ENCODE measurements around the gene PIK3CD.

PIK3CD gene

DNA sequence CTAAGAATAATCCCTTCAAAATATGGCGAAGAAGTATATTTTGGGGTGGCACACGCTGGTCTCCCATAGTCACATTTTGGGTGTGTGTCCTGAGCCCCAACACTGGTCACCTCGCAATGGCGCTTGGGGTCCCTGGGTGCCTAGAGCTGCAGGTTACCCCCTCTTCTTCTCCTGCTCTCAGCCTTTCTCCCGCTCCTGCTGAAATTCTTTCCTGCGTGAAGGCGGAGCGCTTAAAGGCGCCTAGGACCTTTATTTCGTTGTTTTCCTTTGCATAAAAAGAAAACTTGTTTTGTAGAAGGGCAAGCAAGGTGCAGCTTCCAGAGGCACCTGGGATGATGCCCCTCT lies 339 bp upstream of the PIK3CD start:
- peak overlapping the region; percentile 90 for H3K27ac ChIP-seq (ENCODE audit: low read depth, low read length)
- H3F3A ChIP-seq (ENCODE audit: control insufficient read depth, insufficient read depth) = peaks cover 22% of the 10 kb centered on the region
- H3K9me2 ChIP-seq (replicated peaks; ENCODE audit: control insufficient read depth, low read length) = no peaks in the 10 kb centered on the region
- H3K27me3 ChIP-seq (ENCODE audit: control insufficient read depth, low read length) = no peaks in the 10 kb centered on the region
- H3K4me1 ChIP-seq (ENCODE audit: control insufficient read depth, low read length) = peaks cover 46% of the 10 kb centered on the region
- no peaks in the 10 kb centered on the region for H3K9me3 ChIP-seq (ENCODE audit: control insufficient read depth, insufficient read depth, low read length)
- TF ChIP-seq, protein P1, sequence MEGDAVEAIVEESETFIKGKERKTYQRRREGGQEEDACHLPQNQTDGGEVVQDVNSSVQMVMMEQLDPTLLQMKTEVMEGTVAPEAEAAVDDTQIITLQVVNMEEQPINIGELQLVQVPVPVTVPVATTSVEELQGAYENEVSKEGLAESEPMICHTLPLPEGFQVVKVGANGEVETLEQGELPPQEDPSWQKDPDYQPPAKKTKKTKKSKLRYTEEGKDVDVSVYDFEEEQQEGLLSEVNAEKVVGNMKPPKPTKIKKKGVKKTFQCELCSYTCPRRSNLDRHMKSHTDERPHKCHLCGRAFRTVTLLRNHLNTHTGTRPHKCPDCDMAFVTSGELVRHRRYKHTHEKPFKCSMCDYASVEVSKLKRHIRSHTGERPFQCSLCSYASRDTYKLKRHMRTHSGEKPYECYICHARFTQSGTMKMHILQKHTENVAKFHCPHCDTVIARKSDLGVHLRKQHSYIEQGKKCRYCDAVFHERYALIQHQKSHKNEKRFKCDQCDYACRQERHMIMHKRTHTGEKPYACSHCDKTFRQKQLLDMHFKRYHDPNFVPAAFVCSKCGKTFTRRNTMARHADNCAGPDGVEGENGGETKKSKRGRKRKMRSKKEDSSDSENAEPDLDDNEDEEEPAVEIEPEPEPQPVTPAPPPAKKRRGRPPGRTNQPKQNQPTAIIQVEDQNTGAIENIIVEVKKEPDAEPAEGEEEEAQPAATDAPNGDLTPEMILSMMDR (IDR thresholded peaks at IDR 0.05; ENCODE audit: low read depth, low read length, poor library complexity, severe bottlenecking) = no peak
- TF ChIP-seq EZH2phosphoT487 (IDR thresholded peaks at IDR 0.05; ENCODE audit: borderline replicate concordance, low read length) = no peak
- H4K20me1 ChIP-seq (ENCODE audit: control insufficient read depth, insufficient read depth, low read depth, low read length) = no peaks in the 10 kb centered on the region
- H3K4me2 ChIP-seq (ENCODE audit: low read length) = peak overlapping the region; percentile 85
- H3K36me3 ChIP-seq (ENCODE audit: control insufficient read depth, low read length) = no peaks in the 10 kb centered on the region
- peak overlapping the region; percentile 86 for H3K4me3 ChIP-seq (ENCODE audit: low read length)
- peaks cover 28% of the 10 kb centered on the region for H3K79me2 ChIP-seq (ENCODE audit: control insufficient read depth, low read length)

DNA sequence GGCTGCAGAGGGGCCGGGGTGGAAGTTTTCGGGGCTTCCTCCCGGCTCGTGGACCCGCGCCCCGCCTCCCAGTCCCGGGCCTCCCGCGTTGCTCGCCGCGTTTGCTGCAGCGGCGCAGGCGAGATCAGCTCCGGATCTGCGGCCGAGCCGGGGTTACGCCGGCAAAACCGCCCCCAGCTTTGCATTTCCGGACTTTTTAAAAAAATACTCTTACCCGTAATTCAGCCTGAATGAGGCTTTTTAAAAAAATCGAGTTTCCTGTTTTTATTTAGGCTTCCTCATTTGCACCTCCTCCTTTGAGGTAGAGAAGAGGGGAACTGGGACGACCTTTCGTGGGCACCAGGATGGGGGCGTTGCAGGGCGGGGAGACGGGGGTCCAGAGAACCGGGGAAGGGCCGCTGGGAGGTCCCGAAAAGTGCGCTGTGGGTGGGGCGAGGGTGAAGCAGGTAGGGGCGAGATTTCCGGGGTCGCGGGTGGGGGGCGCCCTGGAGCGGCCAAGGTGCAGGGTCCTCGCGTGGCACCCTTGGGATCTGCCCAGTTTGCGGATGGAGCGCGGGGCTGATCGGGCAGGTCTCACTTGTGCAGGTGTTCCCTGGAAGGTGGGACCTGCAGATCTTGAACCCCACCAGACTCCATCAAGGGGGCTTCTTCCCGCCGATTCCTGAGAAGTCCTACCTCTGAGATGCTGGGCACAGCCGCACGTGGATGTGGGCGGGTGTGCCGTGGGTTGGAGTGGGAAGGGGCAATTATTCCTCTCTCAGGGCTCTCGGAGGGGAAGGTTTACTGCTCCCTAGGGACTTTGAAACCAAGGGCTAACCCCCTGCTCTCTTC lies 1.1 kb downstream of the PIK3CD start:
- peaks cover 58% of the 10 kb centered on the region for H3K4me1 ChIP-seq (ENCODE audit: control insufficient read depth, low read length)
- H3K9me2 ChIP-seq (replicated peaks; ENCODE audit: control insufficient read depth, low read length) = no peaks in the 10 kb centered on the region
- TF ChIP-seq EZH2phosphoT487 (IDR thresholded peaks at IDR 0.05; ENCODE audit: borderline replicate concordance, low read length) = no peak
- TF ChIP-seq, protein P1 (IDR thresholded peaks at IDR 0.05; ENCODE audit: low read depth, low read length, poor library complexity, severe bottlenecking) = peak; percentile 50
- no peaks in the 10 kb centered on the region for H3K27me3 ChIP-seq (ENCODE audit: control insufficient read depth, low read length)
- peak overlapping the region; percentile 86 for H3K4me3 ChIP-seq (ENCODE audit: low read length)
- peaks cover 41% of the 10 kb centered on the region for H3K79me2 ChIP-seq (ENCODE audit: control insufficient read depth, low read length)
- H3F3A ChIP-seq (ENCODE audit: control insufficient read depth, insufficient read depth) = peaks cover 22% of the 10 kb centered on the region
- peak overlapping the region; percentile 90 for H3K27ac ChIP-seq (ENCODE audit: low read depth, low read length)
- peak overlapping the region; percentile 85 for H3K4me2 ChIP-seq (ENCODE audit: low read length)
- no peaks in the 10 kb centered on the region for H3K9me3 ChIP-seq (ENCODE audit: control insufficient read depth, insufficient read depth, low read length)
- no peaks in the 10 kb centered on the region for H3K36me3 ChIP-seq (ENCODE audit: control insufficient read depth, low read length)
- no peaks in the 10 kb centered on the region for H4K20me1 ChIP-seq (ENCODE audit: control insufficient read depth, insufficient read depth, low read depth, low read length)

DNA sequence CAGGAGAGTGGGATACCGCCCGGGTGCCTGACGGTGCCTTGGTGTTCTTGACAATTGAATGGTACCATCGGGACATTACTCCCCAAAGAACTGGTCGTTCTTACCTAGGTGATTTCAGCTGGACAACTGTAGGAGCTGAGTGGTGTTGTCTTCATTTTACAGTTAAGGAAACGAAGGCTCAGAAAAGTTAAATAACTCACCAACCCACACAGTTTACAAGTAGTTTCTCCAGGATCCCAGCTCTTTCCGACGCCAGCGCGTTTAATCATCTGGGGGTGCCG lies 1.6 kb downstream of the PIK3CD start:
- Histone ChIP-seq H3K9me2 (replicated peaks; ENCODE audit: control insufficient read depth, low read length) (no peaks in the 10 kb centered on the region), H3K27me3 (ENCODE audit: control insufficient read depth, low read length) (no peaks in the 10 kb centered on the region), H3K4me1 (ENCODE audit: control insufficient read depth, low read length) (peaks cover 60% of the 10 kb centered on the region), H4K20me1 (ENCODE audit: control insufficient read depth, insufficient read depth, low read depth, low read length) (no peaks in the 10 kb centered on the region), H3F3A (ENCODE audit: control insufficient read depth, insufficient read depth) (peaks cover 19% of the 10 kb centered on the region), H3K27ac (ENCODE audit: low read depth, low read length) (peak overlapping the region; percentile 90), H3K4me2 (ENCODE audit: low read length) (peak overlapping the region; percentile 85), H3K36me3 (ENCODE audit: control insufficient read depth, low read length) (no peaks in the 10 kb centered on the region), H3K4me3 (ENCODE audit: low read length) (peak overlapping the region; percentile 86), H3K9me3 (ENCODE audit: control insufficient read depth, insufficient read depth, low read length) (no peaks in the 10 kb centered on the region), H3K79me2 (ENCODE audit: control insufficient read depth, low read length) (peaks cover 46% of the 10 kb centered on the region)
- TF ChIP-seq, protein P1 (IDR thresholded peaks at IDR 0.05; ENCODE audit: low read depth, low read length, poor library complexity, severe bottlenecking) = no peak
- no peak for TF ChIP-seq EZH2phosphoT487 (IDR thresholded peaks at IDR 0.05; ENCODE audit: borderline replicate concordance, low read length)
